Panc1 (cell line): ENCODE measurements around the gene AIG1. TPM values are rescaled to one million over a fixed set of nuclear protein-coding genes. Genes with fewer than 3 reads are reported as not detected.

Experiments used
- ATAC-seq: fragments of 200-7000 bp; cut with Tn5 transposase; 2 replicates; pipeline ENCODE4 v1.9.1; 2020; ENCODE audit warnings: mild to moderate bottlenecking, moderate library complexity
- BruUV-seq: library from RNA; stranded (reverse); fragments of 400-500 nt; replicated peaks from 2 replicates; lab custom pipeline; 2021; lab: Mats Ljungman, UMichigan
- CTCF ChIA-PET: fragments of 300-600 bp; sonication (Branson Sonifier 250); formaldehyde crosslinking; loops from one replicate; lab custom pipeline; 2022; ENCODE audit warnings: antibody characterized with exemption; lab: Charles Lee
- POLR2A ChIA-PET: fragments of 300-600 bp; sonication (Branson Sonifier 250); formaldehyde crosslinking; loops from one replicate; lab custom pipeline; 2022; ENCODE audit warnings: antibody characterized with exemption; lab: Charles Lee
- DNase-seq: peaks from one replicate; pipeline ENCODE4 v3.0.0-alpha.2; 2010; ENCODE audit warnings: low read depth, low spot score
- H3K27ac ChIP-seq: 2 replicates; pipeline ENCODE4 v1.5.1; 2011; ENCODE audit warnings: mild to moderate bottlenecking, low read length, inconsistent platforms
- H3K27me3 ChIP-seq: fragments of 200-500 bp; sonication (Bioruptor generic); 2 replicates; pipeline ENCODE4 v1.6.0; 2014; ENCODE audit warnings: low read length, inconsistent platforms; ENCODE audit not compliant: control insufficient read depth, insufficient read depth
- H3K36me3 ChIP-seq: fragments of 200-500 bp; sonication (Bioruptor generic); 2 replicates; pipeline ENCODE4 v1.5.1; 2014; ENCODE audit warnings: inconsistent platforms, mild to moderate bottlenecking, low read length, moderate library complexity; ENCODE audit not compliant: control insufficient read depth, insufficient read depth
- H3K4me1 ChIP-seq: 2 replicates; pipeline ENCODE4 v1.5.1; 2011; ENCODE audit warnings: inconsistent platforms, mild to moderate bottlenecking, low read length, moderate library complexity; ENCODE audit not compliant: control insufficient read depth, insufficient read depth
- H3K4me3 ChIP-seq, 2 experiments: 2 replicates each; pipeline ENCODE4 v1.5.1; 2011 to 2012; ENCODE audit warnings: low read depth in 2 of 2, low read length in 2 of 2, mild to moderate bottlenecking in 2 of 2, inconsistent platforms in 1 of 2, moderate library complexity in 1 of 2
- H3K9me3 ChIP-seq: fragments of 200-500 bp; sonication (Bioruptor generic); 2 replicates; pipeline ENCODE4 v1.5.1; 2014; ENCODE audit warnings: low read depth, mild to moderate bottlenecking, inconsistent platforms, low read length, moderate library complexity; ENCODE audit not compliant: control insufficient read depth, insufficient read depth
- CTCF ChIP-seq: fragments of 450-650 bp; IDR thresholded peaks from 2 replicates; pipeline ENCODE4 v1.5.1; 2017; ENCODE audit warnings: mild to moderate bottlenecking
- POLR2AphosphoS5 ChIP-seq: IDR thresholded peaks from 2 replicates; pipeline ENCODE4 v1.6.1; 2012; ENCODE audit warnings: mild to moderate bottlenecking, low read depth, low read length, moderate library complexity
- REST ChIP-seq, 2 experiments: IDR thresholded peaks; 2 replicates each; pipeline ENCODE4 v1.6.1; 2011 to 2012; ENCODE audit warnings: low read depth in 2 of 2, control low read depth in 1 of 2, low read length in 1 of 2, mild to moderate bottlenecking in 1 of 2, moderate library complexity in 1 of 2; ENCODE audit not compliant: insufficient read depth in 1 of 2
- SIN3A ChIP-seq: IDR thresholded peaks from 2 replicates; pipeline ENCODE4 v1.6.1; 2012; ENCODE audit warnings: low read depth, mild to moderate bottlenecking, low read length, moderate library complexity, borderline replicate concordance; ENCODE audit not compliant: insufficient read depth
- TCF7L2 ChIP-seq: IDR thresholded peaks from 2 replicates; pipeline ENCODE4 v1.6.1; 2011; ENCODE audit warnings: mild to moderate bottlenecking, low read depth, low read length, inconsistent platforms
- in situ Hi-C: cut with HindIII; loops from 2 replicates; pipeline ENCODE4 v1.10.0; 2016; ENCODE audit warnings: low sequenced_read_pairs, low pct_unique_long_range_greater_than_20kb
- intact Hi-C: fragments of 100-400 bp; cut with micrococcal nuclease; formaldehyde crosslinking; loops from one replicate; pipeline ENCODE4 v1.10.0; 2022; ENCODE audit not compliant: unreplicated experiment
- total RNA-seq: library from RNA; stranded (reverse); gene quantifications from one replicate; pipeline ENCODE4 v1.2.1, GENCODE V29; 2021; ENCODE audit not compliant: unreplicated experiment

Gene AIG1
- total RNA-seq, 1 experiment from 2014 or later: 23.9 TPM

GRCh38 chr6:143370812-143371370 lies 310.2 kb downstream of the AIG1 start:
- Histone ChIP-seq H3K4me1 (no peaks in the 10 kb centered on the region), H3K9me3 (no peaks in the 10 kb centered on the region), H3K36me3 (no peaks in the 10 kb centered on the region), H3K27me3 (peaks cover 5% of the 10 kb centered on the region; the same call in 1 of the 2 replicates), H3K27ac (no peak overlapping the region), H3K4me3 (no peak overlapping the region)
- no peak for TF ChIP-seq POLR2AphosphoS5
- intact Hi-C loops: no loop called here
- in situ Hi-C loops: no loop called here
- ChIA-PET CTCF (no interaction called here), POLR2A (no interaction called here)
- DNase-seq (no peak), ATAC-seq (no peak)
- no TSS peak for BruUV-seq

- CTCF ChIA-PET: interaction anchor here (0.6 kb wide), 1 partner anchor 570 kb away, joined by 3 read pairs; no protein-coding TSS in a partner anchor
- Histone ChIP-seq H3K27ac (no peak overlapping the region), H3K9me3 (no peaks in the 10 kb centered on the region), H3K4me1 (no peaks in the 10 kb centered on the region), H3K36me3 (no peaks in the 10 kb centered on the region), H3K4me3 (no peak overlapping the region), H3K27me3 (peaks cover 2% of the 10 kb centered on the region; the same call in 1 of the 2 replicates)
- ATAC-seq (no peak), DNase-seq (no peak)
- intact Hi-C loops: no loop called here
- BruUV-seq: no TSS peak
- no peak for TF ChIP-seq CTCF
- no peak for TF ChIP-seq REST (IDR thresholded peaks at IDR 0.05; ENCODE audit: insufficient read depth in 1 of 2, low read depth in 2 of 2, low read length in 1 of 2)
- TF ChIP-seq SIN3A: no peak
- TF ChIP-seq POLR2AphosphoS5: no peak
- TF ChIP-seq TCF7L2: no peak
- POLR2A ChIA-PET: interaction anchor here (0.7 kb wide), 1 partner anchor 1130 kb away, joined by 6 read pairs; no protein-coding TSS in a partner anchor
- in situ Hi-C loops: no loop called here
Measured at GRCh38 chr6:143372199-143372882, 311.7 kb downstream of the AIG1 start.

GRCh38 chr6:143374014-143374413 lies 313.3 kb downstream of the AIG1 start:
- ChIA-PET POLR2A (no interaction called here), CTCF (interaction anchor here (1.0 kb wide), 1 partner anchor 38 kb away, joined by 5 read pairs; no protein-coding TSS in a partner anchor)
- TF ChIP-seq REST (IDR thresholded peaks at IDR 0.05; ENCODE audit: insufficient read depth in 1 of 2, low read depth in 2 of 2, low read length in 1 of 2): no peak
- TF ChIP-seq POLR2AphosphoS5: no peak
- no peak for TF ChIP-seq SIN3A
- no peak; the same call in 1 of the 2 replicates for TF ChIP-seq CTCF
- TF ChIP-seq TCF7L2: no peak
- no TSS peak for BruUV-seq
- intact Hi-C loops (no loop called here), in situ Hi-C loops (no loop called here)
- no peak for ATAC-seq
- Histone ChIP-seq H3K4me1 (no peaks in the 10 kb centered on the region), H3K9me3 (no peaks in the 10 kb centered on the region), H3K27ac (no peak overlapping the region), H3K27me3 (peaks cover 2% of the 10 kb centered on the region; the same call in 1 of the 2 replicates), H3K4me3 (no peak overlapping the region), H3K36me3 (no peaks in the 10 kb centered on the region)
- no peak for DNase-seq
